IMR-90 (cell line): ENCODE results near the gene GMPPA. TPM values are rescaled to one million over a fixed set of nuclear protein-coding genes. Genes with fewer than 3 reads are reported as not detected.

Experiments
- ATAC-seq: fragments of 200-7000 bp; cut with Tn5 transposase; 2 replicates; pipeline ENCODE4 v1.9.1; 2020; ENCODE audit warnings: low read depth, mild to moderate bottlenecking, moderate library complexity
- BruUV-seq: library from RNA; stranded (reverse); fragments of 400-500 nt; replicated peaks from 2 replicates; lab custom pipeline; 2021; lab: Mats Ljungman, UMichigan
- CTCF ChIA-PET: fragments of 300-600 bp; formaldehyde crosslinking; extraction: SDS; loops from one replicate; lab custom pipeline; 2021; ENCODE audit warnings: antibody characterized with exemption; lab: Yijun Ruan, JAX
- POLR2A ChIA-PET: fragments of 300-600 bp; sonication (Branson Sonifier 250); formaldehyde crosslinking; loops from one replicate; lab custom pipeline; 2022; ENCODE audit warnings: antibody characterized with exemption; ENCODE audit not compliant: unreplicated experiment; lab: Charles Lee
- DNase-seq: peaks from one replicate; pipeline ENCODE4 v3.0.0; 2013
- H2AFZ ChIP-seq: replicated peaks from 2 replicates; pipeline ENCODE3; 2013; ENCODE audit warnings: low read length, mild to moderate bottlenecking; ENCODE audit not compliant: poor library complexity
- H2AK5ac ChIP-seq: 2 replicates; pipeline ENCODE4 v1.6.1; 2013; ENCODE audit warnings: low read depth, low read length, inconsistent platforms
- H2AK9ac ChIP-seq: replicated peaks from 2 replicates; pipeline ENCODE3; 2013; ENCODE audit warnings: mild to moderate bottlenecking, low read depth, low read length, moderate library complexity; ENCODE audit not compliant: poor library complexity
- H2BK120ac ChIP-seq: 2 replicates; pipeline ENCODE4 v1.6.1; 2013; ENCODE audit warnings: low read depth, low read length, inconsistent platforms
- H2BK15ac ChIP-seq: 3 replicates; pipeline ENCODE4 v1.6.1; 2013; ENCODE audit warnings: low read depth, low read length, inconsistent platforms
- H2BK20ac ChIP-seq: 2 replicates; pipeline ENCODE4 v1.6.1; 2013; ENCODE audit warnings: low read depth, mild to moderate bottlenecking, inconsistent platforms, low read length, moderate library complexity
- H2BK5ac ChIP-seq: 2 replicates; pipeline ENCODE4 v1.6.1; 2013; ENCODE audit warnings: mild to moderate bottlenecking, low read depth, low read length, inconsistent platforms; ENCODE audit not compliant: poor library complexity, severe bottlenecking
- H3K14ac ChIP-seq: replicated peaks from 2 replicates; pipeline ENCODE4 v1.6.1; 2013; ENCODE audit warnings: low read depth, low read length, inconsistent platforms
- H3K18ac ChIP-seq: 2 replicates; pipeline ENCODE4 v1.6.1; 2013; ENCODE audit warnings: low read depth, low read length, control low read depth
- H3K23ac ChIP-seq: 2 replicates; pipeline ENCODE4 v1.6.1; 2013; ENCODE audit warnings: low read depth, low read length, inconsistent platforms
- H3K27ac ChIP-seq: 2 replicates; pipeline ENCODE4 v1.5.1; 2013; ENCODE audit warnings: mild to moderate bottlenecking, control low read depth, low read length; ENCODE audit not compliant: insufficient read depth
- H3K27me3 ChIP-seq: 2 replicates; pipeline ENCODE4 v1.6.1; 2013; ENCODE audit warnings: low read length; ENCODE audit not compliant: control insufficient read depth, insufficient read depth
- H3K36me3 ChIP-seq: 2 replicates; pipeline ENCODE4 v1.6.1; 2013; ENCODE audit warnings: low read length, mixed read lengths; ENCODE audit not compliant: control insufficient read depth, insufficient read depth
- H3K4ac ChIP-seq: 2 replicates; pipeline ENCODE4 v1.6.1; 2013; ENCODE audit warnings: low read depth, low read length, inconsistent platforms
- H3K4me1 ChIP-seq: 2 replicates; pipeline ENCODE4 v1.6.1; 2013; ENCODE audit warnings: low read length, mixed read lengths; ENCODE audit not compliant: control insufficient read depth, insufficient read depth
- H3K4me2 ChIP-seq: 2 replicates; pipeline ENCODE4 v1.6.1; 2013; ENCODE audit warnings: low read depth, mild to moderate bottlenecking, control low read depth, low read length, moderate library complexity
- H3K4me3 ChIP-seq: 2 replicates; pipeline ENCODE4 v1.5.1; 2013; ENCODE audit warnings: low read depth, mild to moderate bottlenecking, control low read depth, low read length, moderate library complexity; ENCODE audit not compliant: insufficient read depth
- H3K56ac ChIP-seq: 2 replicates; pipeline ENCODE4 v1.6.1; 2013; ENCODE audit warnings: low read length, inconsistent platforms; ENCODE audit not compliant: insufficient read depth; ENCODE audit errors: extremely low read depth
- H3K79me1 ChIP-seq, 2 experiments: 2 replicates each; pipeline ENCODE4 v1.6.1; 2013; ENCODE audit warnings: low read length in 2 of 2, inconsistent platforms in 1 of 2, low read depth in 1 of 2
- H3K9ac ChIP-seq: 2 replicates; pipeline ENCODE4 v1.6.1; 2013; ENCODE audit warnings: low read depth, low read length, control low read depth
- H3K9me1 ChIP-seq: 2 replicates; pipeline ENCODE4 v1.6.1; 2013; ENCODE audit warnings: low read length, inconsistent platforms; ENCODE audit not compliant: insufficient read depth
- H3K9me3 ChIP-seq: 2 replicates; pipeline ENCODE4 v1.6.1; 2013; ENCODE audit warnings: low read length; ENCODE audit not compliant: control insufficient read depth, insufficient read depth
- H4K20me1 ChIP-seq: 2 replicates; pipeline ENCODE4 v1.6.1; 2013; ENCODE audit warnings: low read length, inconsistent platforms; ENCODE audit not compliant: insufficient read depth
- H4K5ac ChIP-seq: 2 replicates; pipeline ENCODE4 v1.6.1; 2013; ENCODE audit warnings: mild to moderate bottlenecking, low read depth, low read length, control low read depth
- H4K8ac ChIP-seq, 2 experiments: 2 replicates each; pipeline ENCODE4 v1.6.1; 2013; ENCODE audit warnings: low read depth in 2 of 2, low read length in 2 of 2, control low read depth in 1 of 2, inconsistent platforms in 1 of 2
- H4K91ac ChIP-seq: 2 replicates; pipeline ENCODE4 v1.6.1; 2013; ENCODE audit warnings: low read depth, low read length, inconsistent platforms; ENCODE audit not compliant: insufficient read depth
- BHLHE40 ChIP-seq: fragments of 150-350 bp; IDR thresholded peaks from 2 replicates; pipeline ENCODE4 v1.6.1; 2016; ENCODE audit warnings: mild to moderate bottlenecking, low read depth, low read length
- CEBPB ChIP-seq: IDR thresholded peaks from 2 replicates; pipeline ENCODE4 v1.6.1; 2012; ENCODE audit warnings: low read depth, low read length, improper control_type of control experiment
- CHD1 ChIP-seq: IDR thresholded peaks from 2 replicates; pipeline ENCODE4 v1.6.1; 2012; ENCODE audit warnings: low read depth, low read length, improper control_type of control experiment
- CTCF ChIP-seq: conservative IDR thresholded peaks from 2 replicates; pipeline ENCODE4 v1.5.1; 2012; ENCODE audit warnings: mild to moderate bottlenecking, low read depth, low read length, improper control_type of control experiment
- ELK1 ChIP-seq: fragments of 150-350 bp; IDR thresholded peaks from 2 replicates; pipeline ENCODE4 v1.6.1; 2016; ENCODE audit warnings: low read depth, mild to moderate bottlenecking, low read length, moderate library complexity, borderline replicate concordance
- FOS ChIP-seq: fragments of 150-350 bp; IDR thresholded peaks from 2 replicates; pipeline ENCODE4 v1.6.1; 2016; ENCODE audit warnings: low read depth, low read length
- MAFK ChIP-seq: IDR thresholded peaks from 2 replicates; pipeline ENCODE4 v1.6.1; 2012; ENCODE audit warnings: low read depth, low read length, improper control_type of control experiment
- MAZ ChIP-seq: IDR thresholded peaks from 2 replicates; pipeline ENCODE4 v1.6.1; 2012; ENCODE audit warnings: low read depth, mild to moderate bottlenecking, low read length, improper control_type of control experiment, moderate library complexity, borderline replicate concordance
- MXI1 ChIP-seq: IDR thresholded peaks from 2 replicates; pipeline ENCODE4 v1.6.1; 2012; ENCODE audit warnings: low read depth, mild to moderate bottlenecking, low read length, moderate library complexity, borderline replicate concordance
- NFE2L2 ChIP-seq: fragments of 150-350 bp; IDR thresholded peaks from 2 replicates; pipeline ENCODE4 v1.6.1; 2016; ENCODE audit warnings: low read depth, mild to moderate bottlenecking, low read length
- RAD21 ChIP-seq: IDR thresholded peaks from 2 replicates; pipeline ENCODE4 v1.6.1; 2012; ENCODE audit warnings: low read length, improper control_type of control experiment
- RCOR1 ChIP-seq: IDR thresholded peaks from 2 replicates; pipeline ENCODE4 v1.6.1; 2012; ENCODE audit warnings: mild to moderate bottlenecking, low read length, improper control_type of control experiment; ENCODE audit not compliant: insufficient replicate concordance
- RFX5 ChIP-seq: IDR thresholded peaks from 2 replicates; pipeline ENCODE4 v1.8.0; 2012; ENCODE audit warnings: low read depth, mild to moderate bottlenecking, low read length, moderate library complexity
- SMC3 ChIP-seq: fragments of 150-350 bp; IDR thresholded peaks from 2 replicates; pipeline ENCODE4 v1.6.1; 2016; ENCODE audit warnings: low read depth, mild to moderate bottlenecking, antibody characterized with exemption, low read length, moderate library complexity
- WGBS, 2 experiments: methylation state at CpG; one replicate each; pipeline versions ENCODE4 v1.1.5 to v1.1.7; 2013; ENCODE audit warnings: missing lambda C conversion rate in 2 of 2; ENCODE audit not compliant: insufficient read length in 1 of 2; ENCODE audit errors: extremely low coverage in 2 of 2; 5-methylcytosine and 5-hydroxymethylcytosine counted together
- dilution Hi-C: fragments of 300-500 bp; cut with HindIII; formaldehyde crosslinking; loops from one replicate; pipeline ENCODE4 v1.14.3; 2018; ENCODE audit warnings: low sequenced_read_pairs; ENCODE audit not compliant: unreplicated experiment
- in situ Hi-C: fragments of 300-500 bp; cut with MboI; formaldehyde crosslinking; loops from 3 replicates; pipeline ENCODE4 v1.14.3; 2019; ENCODE audit warnings: low sequenced_read_pairs, inconsistent platforms, mixed read lengths
- intact Hi-C: fragments of 100-400 bp; cut with micrococcal nuclease; formaldehyde crosslinking; loops from 2 replicates; pipeline ENCODE4 v1.10.0; 2022
- polyA plus RNA-seq, 3 experiments: library from polyadenylated mRNA; depleted of rRNA; stranded (reverse); fragments of >200 nt; gene quantifications; 2 replicates each; pipeline ENCODE4 v1.2.3, GENCODE V29; 2012; ENCODE audit warnings: low replicate concordance in 1 of 3
- total RNA-seq: library from RNA; depleted of rRNA; stranded (reverse); fragments of >200 nt; gene quantifications from 2 replicates; pipeline ENCODE4 v1.2.3, GENCODE V29; 2012

The GMPPA gene
- total and polyA plus RNA-seq, 2 of the 4 experiments (the other 2 are of a cell fraction) = 103 to 134 TPM

GRCh38 chr2:219507581-219508443 is 9.1 kb downstream of the GMPPA start:
- Histone ChIP-seq H2AK9ac (no peak overlapping the region), H3K56ac (no peak overlapping the region), H2AK5ac (no peak overlapping the region), H3K4me1 (0 out of 2 replicates have a peak, but pooled peaks cover 4% of the 10 kb centered on the region), H3K4me2 (no peak overlapping the region), H2BK5ac (no peak overlapping the region), H2BK15ac (no peak overlapping the region), H2BK120ac (no peak overlapping the region), H3K9me3 (no peaks in the 10 kb centered on the region), H4K8ac (no peak overlapping the region), H3K9ac (no peak overlapping the region), H3K18ac (no peak overlapping the region), H3K79me1 (no peaks in the 10 kb centered on the region; a peak in 1 of 4 replicates), H3K36me3 (peaks cover 38% of the 10 kb centered on the region), H2AFZ (no peak overlapping the region), H3K4me3 (no peak overlapping the region), H4K91ac (no peak overlapping the region), H4K5ac (no peak overlapping the region), H4K20me1 (no peaks in the 10 kb centered on the region), H3K23ac (no peak overlapping the region), H3K27ac (no peak overlapping the region), H3K4ac (no peak overlapping the region), H3K27me3 (peaks cover 24% of the 10 kb centered on the region), H3K14ac (no peak overlapping the region), H2BK20ac (no peak overlapping the region), H3K9me1 (no peaks in the 10 kb centered on the region)
- CTCF ChIA-PET = interaction anchor here (0.6 to 1.4 kb wide), 2 partner anchors 13 to 135 kb away, joined by 3 to 5 read pairs; no protein-coding TSS in a partner anchor
- intact Hi-C loops = no loop called here
- no TSS peak for BruUV-seq
- DNase-seq (no peak), ATAC-seq (no peak)
- WGBS, 2 experiments = 86% methylated on average over 1 of the region's 8 CpGs; no CpG with 5 or more reads in 1 of the 2 experiments
- POLR2A ChIA-PET = interaction anchor here (0.8 kb wide), 1 partner anchor 9 kb away, joined by 3 read pairs; the partner anchor contains the start of gene GMPPA
- dilution Hi-C loops = no loop called here
- in situ Hi-C loops = no loop called here
- TF ChIP-seq CTCF = no peak
- no peak for TF ChIP-seq BHLHE40
- TF ChIP-seq RCOR1 = no peak
- TF ChIP-seq MAZ = no peak
- no peak for TF ChIP-seq FOS
- no peak for TF ChIP-seq MAFK
- no peak for TF ChIP-seq ELK1
- no peak for TF ChIP-seq RAD21
- TF ChIP-seq SMC3 = no peak
- no peak for TF ChIP-seq CHD1
- no peak for TF ChIP-seq NFE2L2
- TF ChIP-seq CEBPB = no peak
- TF ChIP-seq RFX5 = no peak
- no peak for TF ChIP-seq MXI1
